Skeletal muscle satellite cell (primary cell): ENCODE data around the gene PAPOLB. TPM values are rescaled to one million over a fixed set of nuclear protein-coding genes. Genes with fewer than 3 reads are reported as not detected.
A peak's percentile ranks its signal among the peaks of the same experiment; 100 is the strongest.
"Not testable (repeated sequence)": the region's sequence is repeated elsewhere in the genome, so short reads cannot be mapped to it uniquely, and the experiment has no call there.

Experiments used
- H3K27me3 ChIP-seq: 2 replicates; pipeline ENCODE4 v1.7.0; 2013; ENCODE audit warnings: low read length; ENCODE audit not compliant: control insufficient read depth, insufficient read depth
- H3K36me3 ChIP-seq: 2 replicates; pipeline ENCODE4 v1.7.0; 2013; ENCODE audit warnings: mild to moderate bottlenecking, control low read depth, low read length; ENCODE audit not compliant: insufficient read depth
- H3K4me1 ChIP-seq: 2 replicates; pipeline ENCODE4 v1.7.0; 2013; ENCODE audit warnings: low read length; ENCODE audit not compliant: control insufficient read depth, insufficient read depth
- H3K4me2 ChIP-seq: 2 replicates; pipeline ENCODE4 v1.7.0; 2013; ENCODE audit warnings: mild to moderate bottlenecking, low read length
- H3K4me3 ChIP-seq: 2 replicates; pipeline ENCODE4 v1.7.0; 2013; ENCODE audit warnings: low read length
- H3K9ac ChIP-seq: 2 replicates; pipeline ENCODE4 v1.7.0; 2013; ENCODE audit warnings: mild to moderate bottlenecking, low read depth, low read length, moderate library complexity
- H3K9me3 ChIP-seq: replicated peaks from 2 replicates; pipeline ENCODE4 v1.7.0; 2013; ENCODE audit warnings: mild to moderate bottlenecking, control low read depth, low read length
- total RNA-seq: library from RNA; depleted of rRNA; stranded (reverse); fragments of >200 nt; gene quantifications from 2 replicates; pipeline ENCODE4 v1.2.3, GENCODE V29; 2012; rRNA removed

Gene PAPOLB
- 0.44 TPM in 1 of 2 replicates, not detected in the other for total RNA-seq

GRCh38 chr7:4861673-4862072, at the start of gene PAPOLB:
TSS of gene PAPOLB (minus strand) at chr7:4862030. CDS start at chr7:4861810, 220 bp downstream.
- H3K27me3 ChIP-seq = peaks cover 47% of the 10 kb centered on the region
- H3K4me3 ChIP-seq = peak within 1 kb of the TSS; percentile 50
- H3K4me1 ChIP-seq = no peaks in the 10 kb centered on the region
- H3K36me3 ChIP-seq = no peaks in the 10 kb centered on the region
- H3K4me2 ChIP-seq = peak within 1 kb of the TSS; percentile 48
- peak within 1 kb of the TSS; percentile 7 for H3K9ac ChIP-seq
- peaks cover 2% of the 10 kb centered on the region for H3K9me3 ChIP-seq

- H3K36me3 ChIP-seq = no peaks in the 10 kb centered on the region
- no peak overlapping the region for H3K9ac ChIP-seq
- H3K27me3 ChIP-seq = peaks cover 11% of the 10 kb centered on the region
- no peak overlapping the region for H3K4me3 ChIP-seq
- no peak overlapping the region for H3K4me2 ChIP-seq
- H3K4me1 ChIP-seq = no peaks in the 10 kb centered on the region
- no peaks in the 10 kb centered on the region for H3K9me3 ChIP-seq
These were observed 49.4 kb upstream of the PAPOLB start for GRCh38 chr7:4911111-4911828.

GRCh38 chr7:4906682-4907081, 44.9 kb upstream of the PAPOLB start:
- H3K4me3 ChIP-seq = no peak overlapping the region
- no peak overlapping the region for H3K4me2 ChIP-seq
- H3K9ac ChIP-seq = no peak overlapping the region
- H3K9me3 ChIP-seq = no peaks in the 10 kb centered on the region
- no peaks in the 10 kb centered on the region for H3K4me1 ChIP-seq
- no peaks in the 10 kb centered on the region for H3K36me3 ChIP-seq
- H3K27me3 ChIP-seq = peaks cover 21% of the 10 kb centered on the region

GRCh38 chr7:4905171-4905570, 43.3 kb upstream of the PAPOLB start:
- Histone ChIP-seq H3K4me2 (no peak overlapping the region), H3K27me3 (peaks cover 25% of the 10 kb centered on the region), H3K4me3 (no peak overlapping the region), H3K4me1 (no peaks in the 10 kb centered on the region), H3K9ac (no peak overlapping the region), H3K9me3 (no peaks in the 10 kb centered on the region), H3K36me3 (no peaks in the 10 kb centered on the region)

GRCh38 chr7:4904346-4904745, 42.5 kb upstream of the PAPOLB start:
- no peak overlapping the region for H3K4me2 ChIP-seq
- no peaks in the 10 kb centered on the region for H3K36me3 ChIP-seq
- no peaks in the 10 kb centered on the region for H3K9me3 ChIP-seq

GRCh38 chr7:4895766-4896165, 33.9 kb upstream of the PAPOLB start:
- H3K4me1 ChIP-seq = no peaks in the 10 kb centered on the region
- H3K36me3 ChIP-seq = no peaks in the 10 kb centered on the region
- H3K9ac ChIP-seq = no peak overlapping the region
- peaks cover 8% of the 10 kb centered on the region for H3K27me3 ChIP-seq
- H3K4me2 ChIP-seq = no peak overlapping the region
- H3K4me3 ChIP-seq = no peak overlapping the region
- no peaks in the 10 kb centered on the region for H3K9me3 ChIP-seq

More at GRCh38 chr7:4904346-4904745, 42.5 kb upstream of the PAPOLB start:
- Histone ChIP-seq H3K4me1 (no peaks in the 10 kb centered on the region), H3K4me3 (no peak overlapping the region), H3K27me3 (peaks cover 17% of the 10 kb centered on the region), H3K9ac (no peak overlapping the region)

GRCh38 chr7:4894482-4894881, 32.7 kb upstream of the PAPOLB start:
- Histone ChIP-seq H3K9me3 (no peaks in the 10 kb centered on the region), H3K4me2 (no peak overlapping the region), H3K4me3 (no peak overlapping the region), H3K4me1 (no peaks in the 10 kb centered on the region), H3K9ac (no peak overlapping the region), H3K27me3 (peaks cover 8% of the 10 kb centered on the region), H3K36me3 (no peaks in the 10 kb centered on the region)

GRCh38 chr7:4893929-4894475, 32.2 kb upstream of the PAPOLB start:
- Histone ChIP-seq H3K9me3 (no peaks in the 10 kb centered on the region), H3K36me3 (no peaks in the 10 kb centered on the region), H3K27me3 (peaks cover 8% of the 10 kb centered on the region), H3K4me2 (no peak overlapping the region), H3K4me3 (no peak overlapping the region), H3K9ac (no peak overlapping the region), H3K4me1 (no peaks in the 10 kb centered on the region)

- H3K27me3 ChIP-seq, H3K9me3 ChIP-seq: not testable (repeated sequence)
These were observed 31.4 kb upstream of the PAPOLB start for GRCh38 chr7:4893188-4893587.

GRCh38 chr7:4891522-4891921, 29.7 kb upstream of the PAPOLB start:
- not testable (repeated sequence) for H3K27me3 ChIP-seq, H3K4me1 ChIP-seq, H3K4me2 ChIP-seq, H3K4me3 ChIP-seq, H3K36me3 ChIP-seq, H3K9ac ChIP-seq, H3K9me3 ChIP-seq

More at GRCh38 chr7:4893188-4893587, 31.4 kb upstream of the PAPOLB start:
- not testable (repeated sequence) for H3K36me3 ChIP-seq, H3K4me1 ChIP-seq, H3K4me2 ChIP-seq, H3K9ac ChIP-seq, H3K4me3 ChIP-seq

- Histone ChIP-seq H3K27me3 (peaks cover 5% of the 10 kb centered on the region), H3K9me3 (no peaks in the 10 kb centered on the region), H3K9ac (no peak overlapping the region), H3K4me1 (no peaks in the 10 kb centered on the region), H3K36me3 (no peaks in the 10 kb centered on the region), H3K4me2 (no peak overlapping the region), H3K4me3 (no peak overlapping the region)
These were observed 27.9 kb upstream of the PAPOLB start for GRCh38 chr7:4889682-4890081.

GRCh38 chr7:4888161-4888560, 26.3 kb upstream of the PAPOLB start:
- no peaks in the 10 kb centered on the region for H3K36me3 ChIP-seq
- H3K4me3 ChIP-seq = no peak overlapping the region
- H3K4me2 ChIP-seq = no peak overlapping the region
- H3K4me1 ChIP-seq = peaks cover 2% of the 10 kb centered on the region
- no peak overlapping the region for H3K9ac ChIP-seq
- H3K9me3 ChIP-seq = no peaks in the 10 kb centered on the region
- H3K27me3 ChIP-seq = peaks cover 8% of the 10 kb centered on the region
